Fibroblast of lung (primary cell): ENCODE data around the gene RFX5. TPM values are rescaled to one million over a fixed set of nuclear protein-coding genes. Genes with fewer than 3 reads are reported as not detected.

Source experiments
- DNase-seq, 2 donors: peaks; one replicate each; pipeline versions ENCODE4 v3.0.0 to v3.0.0-alpha.2; 2010; ENCODE audit warnings: low read depth in 2 of 2
- H2AFZ ChIP-seq: 2 replicates; pipeline ENCODE4 v1.5.1; 2012; ENCODE audit warnings: low read length, control low read depth, inconsistent platforms
- H3K27ac ChIP-seq: 2 replicates; pipeline ENCODE4 v1.5.1; 2011; ENCODE audit warnings: low read length, control low read depth; ENCODE audit not compliant: insufficient read depth
- H3K27me3 ChIP-seq: 2 replicates; pipeline ENCODE4 v1.5.1; 2011; ENCODE audit warnings: mild to moderate bottlenecking, low read length; ENCODE audit not compliant: control insufficient read depth, insufficient read depth
- H3K36me3 ChIP-seq: 2 replicates; pipeline ENCODE4 v1.5.1; 2011; ENCODE audit warnings: low read length; ENCODE audit not compliant: control insufficient read depth, insufficient read depth
- H3K4me1 ChIP-seq: 2 replicates; pipeline ENCODE4 v1.5.1; 2011; ENCODE audit warnings: low read length; ENCODE audit not compliant: control insufficient read depth, insufficient read depth; ENCODE audit errors: extremely low read depth
- H3K4me2 ChIP-seq: 2 replicates; pipeline ENCODE4 v1.5.1; 2011; ENCODE audit warnings: low read length, control low read depth; ENCODE audit not compliant: insufficient read depth; ENCODE audit errors: extremely low read depth
- H3K4me3 ChIP-seq, 4 experiments: fragments of 200-600 bp in 1 of 4; sonication (generic) in 1 of 4; replicated peaks in 1 of 4; 2 replicates each; pipeline ENCODE4 v1.5.1; 2011 to 2016; ENCODE audit warnings: low read length in 4 of 4, low read depth in 3 of 4, mild to moderate bottlenecking in 3 of 4, control low read depth in 2 of 4, inconsistent platforms in 1 of 4, mixed read lengths in 1 of 4; ENCODE audit not compliant: insufficient read depth in 1 of 4; ENCODE audit errors: control extremely low read depth in 1 of 4
- H3K79me2 ChIP-seq: 2 replicates; pipeline ENCODE4 v1.5.1; 2012; ENCODE audit warnings: mild to moderate bottlenecking, low read length, inconsistent platforms; ENCODE audit not compliant: control insufficient read depth, insufficient read depth
- H3K9ac ChIP-seq: 2 replicates; pipeline ENCODE4 v1.5.1; 2011; ENCODE audit warnings: mild to moderate bottlenecking, low read length, control low read depth; ENCODE audit not compliant: insufficient read depth
- H3K9me3 ChIP-seq: 2 replicates; pipeline ENCODE4 v1.5.1; 2012; ENCODE audit warnings: low read depth, low read length; ENCODE audit not compliant: control insufficient read depth, insufficient read depth
- H4K20me1 ChIP-seq: 2 replicates; pipeline ENCODE4 v1.5.1; 2011; ENCODE audit warnings: low read length; ENCODE audit not compliant: control insufficient read depth, insufficient read depth; ENCODE audit errors: extremely low read depth
- CTCF ChIP-seq, 2 donors: IDR thresholded peaks in 1 of 2; conservative IDR thresholded peaks in 1 of 2; 1 replicate in 1 of 2; 2 replicates in 1 of 2; pipeline ENCODE4 v1.5.1; 2011 to 2012; ENCODE audit warnings: low read length in 2 of 2, control low read depth in 1 of 2, inconsistent platforms in 1 of 2, low read depth in 1 of 2, mild to moderate bottlenecking in 1 of 2
- EZH2 ChIP-seq: IDR thresholded peaks from 2 replicates; pipeline ENCODE4 v1.5.1; 2012; ENCODE audit warnings: low read length, control low read depth, mild to moderate bottlenecking; ENCODE audit errors: missing control alignments
- polyA plus RNA-seq, 2 donors: library from polyadenylated mRNA; depleted of rRNA in 1 of 2; stranded (reverse) in 1 of 2; unstranded in 1 of 2; fragments of >200 nt; gene quantifications; 2 replicates each; pipeline ENCODE4 v1.2.1, GENCODE V29; 2011 to 2012; ENCODE audit warnings: missing spikeins in 1 of 2
- total RNA-seq: library from RNA; depleted of rRNA; stranded (reverse); fragments of >200 nt; gene quantifications from 2 replicates; pipeline ENCODE4 v1.2.1, GENCODE V29; 2014

Gene RFX5
- total and polyA plus RNA-seq, 2 donors (not counting 1 experiment from before 2014, with no cell fraction given) = 18.4 to 35.5 TPM

- Histone ChIP-seq H3K4me3 (no peak overlapping the region), H2AFZ (no peak overlapping the region), H3K27ac (no peak overlapping the region), H3K4me1 (peaks cover 8% of the 10 kb centered on the region), H3K9me3 (no peaks in the 10 kb centered on the region), H3K79me2 (no peaks in the 10 kb centered on the region), H3K27me3 (no peaks in the 10 kb centered on the region), H3K4me2 (no peak overlapping the region), H3K9ac (no peak overlapping the region), H4K20me1 (no peaks in the 10 kb centered on the region), H3K36me3 (peaks cover 12% of the 10 kb centered on the region)
- no peak for DNase-seq
- TF ChIP-seq CTCF (conservative IDR thresholded peaks at IDR 0.05 in 1 of 2, IDR thresholded peaks at IDR 0.05 in 1 of 2; ENCODE audit: low read depth in 1 of 2, low read length in 2 of 2) = no peak
- TF ChIP-seq EZH2 = no peak
Measured at GRCh38 chr1:151343587-151343986, 3.5 kb downstream of the RFX5 start.

GRCh38 chr1:151342569-151342968, 4.5 kb downstream of the RFX5 start:
- Histone ChIP-seq H2AFZ (no peak overlapping the region), H3K27ac (no peak overlapping the region), H3K36me3 (peaks cover 12% of the 10 kb centered on the region), H3K4me3 (no peak overlapping the region), H3K9ac (no peak overlapping the region), H3K4me1 (peaks cover 5% of the 10 kb centered on the region), H3K27me3 (no peaks in the 10 kb centered on the region), H3K4me2 (no peak overlapping the region), H3K79me2 (no peaks in the 10 kb centered on the region), H3K9me3 (no peaks in the 10 kb centered on the region), H4K20me1 (no peaks in the 10 kb centered on the region)
- no peak for DNase-seq
- TF ChIP-seq EZH2 (no peak), CTCF (conservative IDR thresholded peaks at IDR 0.05 in 1 of 2, IDR thresholded peaks at IDR 0.05 in 1 of 2; ENCODE audit: low read depth in 1 of 2, low read length in 2 of 2) (no peak)

GRCh38 chr1:151342021-151342420, 5.0 kb downstream of the RFX5 start:
- H3K79me2 ChIP-seq = no peaks in the 10 kb centered on the region

More at GRCh38 chr1:151342021-151342420, 5.0 kb downstream of the RFX5 start:
- Histone ChIP-seq H3K9me3 (no peaks in the 10 kb centered on the region), H3K4me2 (no peak overlapping the region), H3K9ac (no peak overlapping the region), H3K4me3 (no peak overlapping the region), H3K36me3 (peaks cover 12% of the 10 kb centered on the region), H3K27ac (no peak overlapping the region), H2AFZ (no peak overlapping the region), H3K27me3 (no peaks in the 10 kb centered on the region), H3K4me1 (peaks cover 5% of the 10 kb centered on the region), H4K20me1 (no peaks in the 10 kb centered on the region)
- no peak for DNase-seq
- TF ChIP-seq CTCF (conservative IDR thresholded peaks at IDR 0.05 in 1 of 2, IDR thresholded peaks at IDR 0.05 in 1 of 2; ENCODE audit: low read depth in 1 of 2, low read length in 2 of 2) (no peak), EZH2 (no peak)
